ENCODE results near the gene PREX1. TPM values are rescaled to one million over a fixed set of nuclear protein-coding genes. Genes with fewer than 3 reads are reported as not detected.

The PREX1 gene
- total RNA-seq, 1 donor from 2014 or later, result 68.2 TPM

DNA sequence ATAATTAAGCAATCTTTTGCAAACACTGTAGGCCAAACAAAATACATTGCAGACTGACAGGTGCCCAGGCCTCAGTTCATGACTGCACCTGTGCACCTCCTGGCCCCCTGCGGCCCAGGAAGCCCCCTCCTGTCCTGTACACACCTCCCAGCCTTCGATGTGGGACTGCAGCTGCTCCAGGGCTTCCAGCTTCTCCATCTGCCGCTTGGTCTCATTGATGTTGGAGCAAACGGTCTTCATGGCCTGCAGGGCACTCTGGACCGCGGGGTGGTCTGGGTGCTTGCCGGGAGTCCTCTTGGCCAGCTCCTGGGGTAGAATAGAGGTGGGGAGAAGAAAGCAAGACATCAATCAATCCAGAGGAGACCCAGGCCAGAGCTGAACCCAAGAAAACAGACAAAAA lies 119.7 kb downstream of the PREX1 start:
- H3K27ac Mint-ChIP-seq, result peak overlapping the region; percentile 34
- peaks cover 48% of the 10 kb centered on the region for H3K36me3 Mint-ChIP-seq (ENCODE audit: low read depth)
- H3K9me3 Mint-ChIP-seq, result no peaks in the 10 kb centered on the region
- peaks cover 48% of the 10 kb centered on the region for H3K4me1 Mint-ChIP-seq (ENCODE audit: low read depth)
- no peak overlapping the region for H3K4me3 Mint-ChIP-seq
- no peaks in the 10 kb centered on the region for H3K27me3 Mint-ChIP-seq (ENCODE audit: insufficient read depth)
- no peak for DNase-seq (ENCODE audit: low spot score)
- intact Hi-C loops (cut with micrococcal nuclease), result no loop called here

DNA sequence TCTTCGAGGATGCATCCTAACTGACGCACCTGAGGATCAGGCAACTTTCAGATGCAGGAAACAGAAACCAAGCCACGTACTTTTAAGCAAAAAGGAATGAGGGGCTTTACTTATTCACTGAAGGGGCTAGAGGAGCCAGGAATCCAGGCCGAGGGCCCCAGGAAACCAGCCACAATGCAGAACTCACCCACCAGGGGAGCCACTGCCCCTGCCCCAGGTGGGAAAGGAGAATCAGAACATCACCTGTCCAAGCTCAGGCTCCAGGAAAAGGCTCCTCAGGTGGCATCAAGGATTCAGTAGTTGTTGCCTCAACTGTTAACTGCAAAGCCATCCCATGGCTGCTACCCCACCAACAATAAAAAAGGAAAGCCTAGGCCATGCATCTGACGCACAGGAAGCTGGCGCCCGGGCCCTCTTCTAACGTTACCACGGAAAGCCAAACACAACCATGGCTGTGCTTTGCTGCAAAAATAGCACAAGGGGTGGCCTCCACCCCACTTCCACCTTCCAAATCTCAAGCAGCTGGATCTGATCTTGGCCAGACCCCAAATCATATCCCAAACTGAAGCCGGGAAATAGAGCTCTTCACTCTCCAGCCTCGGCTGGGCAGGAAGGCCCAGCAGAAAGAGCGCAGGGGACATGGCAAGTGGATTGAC lies 121.0 kb downstream of the PREX1 start:
- Mint-ChIP-seq H3K4me3 (peak overlapping the region; percentile 22), H3K27ac (peak overlapping the region; percentile 24), H3K36me3 (ENCODE audit: low read depth) (peaks cover 47% of the 10 kb centered on the region), H3K4me1 (ENCODE audit: low read depth) (peaks cover 41% of the 10 kb centered on the region), H3K27me3 (ENCODE audit: insufficient read depth) (no peaks in the 10 kb centered on the region), H3K9me3 (no peaks in the 10 kb centered on the region)
- intact Hi-C loops (cut with micrococcal nuclease), result no loop called here
- no peak for DNase-seq (ENCODE audit: low spot score)

DNA sequence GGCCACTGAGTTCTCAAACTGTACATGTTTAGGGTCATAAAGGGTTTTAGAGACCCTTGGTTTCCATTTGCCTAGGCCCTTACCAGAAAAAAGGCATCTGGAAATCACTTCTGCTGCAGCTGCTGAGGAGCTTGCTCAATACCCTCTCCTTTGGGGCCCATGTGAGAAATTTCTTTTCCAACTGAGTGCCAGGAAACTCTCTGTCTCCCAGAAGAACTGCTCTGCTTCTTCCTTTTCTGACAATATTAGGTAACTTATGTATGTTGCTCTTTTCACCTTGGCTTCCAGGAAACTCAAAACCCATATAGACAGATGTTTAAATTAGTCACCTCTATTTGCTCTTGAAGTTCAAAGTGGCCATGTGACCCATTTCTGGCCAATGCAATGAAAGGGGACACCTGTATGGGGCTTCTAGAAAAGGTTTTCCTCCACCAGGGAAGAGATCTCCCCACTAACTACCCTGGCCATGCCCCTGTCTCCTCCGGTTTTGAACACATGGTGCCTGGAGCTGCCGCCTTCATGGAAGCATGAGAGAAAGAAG lies 121.6 kb downstream of the PREX1 start:
- DNase-seq (ENCODE audit: low spot score), result no peak
- Mint-ChIP-seq H3K9me3 (no peaks in the 10 kb centered on the region), H3K27ac (peak overlapping the region; percentile 24), H3K27me3 (ENCODE audit: insufficient read depth) (no peaks in the 10 kb centered on the region), H3K4me1 (ENCODE audit: low read depth) (peaks cover 46% of the 10 kb centered on the region), H3K4me3 (no peak overlapping the region), H3K36me3 (ENCODE audit: low read depth) (peaks cover 51% of the 10 kb centered on the region)
- intact Hi-C loops (cut with micrococcal nuclease), result no loop called here

DNA sequence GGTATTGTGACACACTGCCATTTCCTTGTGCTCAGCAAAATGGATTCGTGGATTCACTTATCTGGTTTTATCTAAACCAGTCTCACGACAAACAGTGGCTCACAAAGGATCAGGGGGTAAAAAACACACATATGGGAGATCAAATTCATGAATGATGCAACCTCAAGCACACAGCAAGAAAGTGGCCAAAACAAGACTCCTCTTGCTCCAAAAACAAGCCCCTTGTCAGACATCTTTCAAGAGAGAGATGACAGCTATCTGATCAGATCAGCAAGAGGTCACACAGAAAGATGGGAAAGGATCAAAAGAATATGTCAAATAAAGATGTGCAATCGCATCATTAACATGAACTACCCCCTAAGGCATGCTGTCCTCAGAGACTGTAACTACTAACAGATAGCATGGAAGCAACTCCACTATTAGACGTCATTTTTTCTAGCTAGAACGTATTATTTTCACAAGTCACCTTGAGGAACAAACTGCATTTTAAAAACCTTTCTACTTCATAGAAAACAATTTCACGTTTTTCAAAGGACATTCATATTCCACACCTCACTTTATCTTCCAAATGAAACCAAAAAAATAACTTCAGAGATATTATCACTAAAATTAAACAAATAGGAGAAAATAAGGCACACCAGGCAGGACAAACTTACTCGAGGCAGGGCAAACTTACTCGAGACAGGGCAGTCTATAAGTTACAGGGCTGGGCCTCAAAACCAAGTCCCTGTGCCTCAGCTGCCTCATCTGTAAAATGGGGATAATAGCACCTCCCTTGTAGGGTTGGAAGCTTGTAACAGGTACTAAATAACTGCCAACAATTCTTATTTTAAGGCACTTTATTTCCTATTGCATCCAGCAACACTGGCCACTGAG lies 122.3 kb downstream of the PREX1 start:
- Mint-ChIP-seq H3K27me3 (ENCODE audit: insufficient read depth) (no peaks in the 10 kb centered on the region), H3K4me1 (ENCODE audit: low read depth) (peaks cover 46% of the 10 kb centered on the region), H3K36me3 (ENCODE audit: low read depth) (peaks cover 54% of the 10 kb centered on the region), H3K9me3 (no peaks in the 10 kb centered on the region), H3K27ac (peak overlapping the region; percentile 73), H3K4me3 (no peak overlapping the region)
- DNase-seq (ENCODE audit: low spot score), result no peak
- intact Hi-C loops (cut with micrococcal nuclease), result no loop called here

GRCh38 chr20:48704761-48705160 lies 123.0 kb downstream of the PREX1 start:
- intact Hi-C loops (cut with micrococcal nuclease), result no loop called here
- DNase-seq (ENCODE audit: low spot score), result no peak
- Mint-ChIP-seq H3K9me3 (no peaks in the 10 kb centered on the region), H3K27me3 (ENCODE audit: insufficient read depth) (no peaks in the 10 kb centered on the region), H3K4me3 (no peak overlapping the region), H3K4me1 (ENCODE audit: low read depth) (peaks cover 47% of the 10 kb centered on the region), H3K36me3 (ENCODE audit: low read depth) (peaks cover 57% of the 10 kb centered on the region), H3K27ac (no peak overlapping the region)

DNA sequence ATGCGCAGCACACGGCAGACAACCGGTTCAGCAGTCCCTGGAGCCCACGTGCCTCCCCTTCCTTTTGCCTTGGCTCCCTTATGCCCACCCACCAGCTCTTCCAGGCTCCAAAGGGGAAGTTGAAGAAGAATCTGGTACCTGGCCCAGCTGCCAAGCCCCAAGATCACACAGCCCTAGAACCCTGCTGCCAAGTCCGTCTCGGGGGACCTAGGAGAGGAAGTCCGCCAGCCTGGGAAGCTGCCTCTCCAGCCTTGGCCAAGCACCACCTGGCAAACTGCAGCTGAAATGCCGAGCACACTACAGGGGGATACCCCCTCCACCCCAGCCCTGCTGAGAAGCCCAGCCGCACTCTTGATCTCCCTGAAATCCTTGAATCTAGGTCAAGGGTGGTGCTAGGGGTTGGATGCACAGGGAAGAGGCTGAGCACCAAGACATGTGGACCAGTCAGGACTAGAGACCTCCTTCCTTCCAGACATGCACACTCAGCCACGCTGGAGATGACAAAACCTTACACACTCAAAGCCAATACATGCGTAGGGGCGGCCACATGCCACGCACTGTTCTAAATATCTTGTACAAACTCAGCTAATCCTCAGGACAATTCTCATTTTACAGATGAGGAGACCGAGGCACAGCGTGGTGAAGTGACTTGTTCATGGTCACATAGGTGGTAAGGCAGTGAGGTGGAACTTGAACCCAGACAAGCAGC lies 124.1 kb downstream of the PREX1 start:
- Mint-ChIP-seq H3K4me3 (no peak overlapping the region), H3K4me1 (ENCODE audit: low read depth) (peaks cover 53% of the 10 kb centered on the region), H3K9me3 (no peaks in the 10 kb centered on the region), H3K36me3 (ENCODE audit: low read depth) (peaks cover 64% of the 10 kb centered on the region), H3K27ac (peak overlapping the region; percentile 47), H3K27me3 (ENCODE audit: insufficient read depth) (no peaks in the 10 kb centered on the region)
- intact Hi-C loops (cut with micrococcal nuclease), result no loop called here
- DNase-seq (ENCODE audit: low spot score), result no peak

DNA sequence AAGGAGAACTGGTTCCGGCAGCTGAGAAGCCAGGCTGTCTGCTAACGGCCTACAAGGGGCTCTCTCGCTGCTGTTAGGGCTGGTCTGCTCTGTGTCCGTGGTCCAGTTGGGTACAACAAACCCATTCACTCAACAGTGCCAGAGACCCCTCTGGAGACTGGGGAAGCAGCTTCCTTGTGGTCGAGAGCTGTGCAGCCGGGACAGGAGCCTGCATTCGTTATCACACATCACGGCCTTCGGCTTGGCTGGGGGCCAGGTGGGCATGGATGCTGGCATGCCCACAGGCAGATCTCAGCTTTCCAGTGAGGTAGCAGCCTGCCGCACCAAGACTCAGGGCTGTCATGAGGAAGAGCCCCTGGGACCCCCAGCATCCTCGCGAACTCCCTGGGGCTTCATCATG lies 124.7 kb downstream of the PREX1 start:
- Mint-ChIP-seq H3K27me3 (ENCODE audit: insufficient read depth) (no peaks in the 10 kb centered on the region), H3K4me3 (no peak overlapping the region), H3K27ac (no peak overlapping the region), H3K9me3 (no peaks in the 10 kb centered on the region), H3K36me3 (ENCODE audit: low read depth) (peaks cover 64% of the 10 kb centered on the region), H3K4me1 (ENCODE audit: low read depth) (peaks cover 53% of the 10 kb centered on the region)
- no peak for DNase-seq (ENCODE audit: low spot score)
- intact Hi-C loops (cut with micrococcal nuclease), result no loop called here

DNA sequence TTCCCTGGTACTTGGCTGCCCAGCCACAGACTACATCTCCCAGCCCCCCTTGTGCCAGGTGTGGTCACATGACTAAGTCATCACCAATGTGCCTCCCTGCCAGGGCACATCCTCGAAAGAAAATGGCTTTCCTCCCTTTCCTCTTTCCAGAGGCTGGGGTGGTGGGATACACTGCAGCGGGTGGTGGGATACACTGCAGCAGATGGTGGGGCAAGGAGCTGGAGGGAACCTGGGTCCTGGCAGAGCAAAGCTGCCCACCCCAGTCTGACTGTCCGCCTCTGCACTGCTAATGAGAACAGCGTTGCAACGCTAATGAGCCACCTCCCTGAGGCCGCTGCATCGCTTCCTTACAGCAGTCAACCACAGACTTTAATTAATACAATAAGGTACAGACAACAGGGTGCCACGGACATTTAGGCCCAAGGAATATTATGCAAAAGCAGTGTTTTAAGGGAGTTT lies 125.3 kb downstream of the PREX1 start:
- Mint-ChIP-seq H3K27me3 (ENCODE audit: insufficient read depth) (no peaks in the 10 kb centered on the region), H3K27ac (no peak overlapping the region), H3K36me3 (ENCODE audit: low read depth) (peaks cover 64% of the 10 kb centered on the region), H3K9me3 (no peaks in the 10 kb centered on the region), H3K4me3 (no peak overlapping the region), H3K4me1 (ENCODE audit: low read depth) (peaks cover 50% of the 10 kb centered on the region)
- DNase-seq (ENCODE audit: low spot score), result no peak
- intact Hi-C loops (cut with micrococcal nuclease), result no loop called here

GRCh38 chr20:48701702-48702101 lies 126.1 kb downstream of the PREX1 start:
- DNase-seq (ENCODE audit: low spot score), result no peak
- no peak overlapping the region for H3K4me3 Mint-ChIP-seq
- intact Hi-C loops (cut with micrococcal nuclease), result no loop called here
- no peaks in the 10 kb centered on the region for H3K9me3 Mint-ChIP-seq
- H3K4me1 Mint-ChIP-seq (ENCODE audit: low read depth), result peaks cover 42% of the 10 kb centered on the region
- peaks cover 62% of the 10 kb centered on the region for H3K36me3 Mint-ChIP-seq (ENCODE audit: low read depth)
- peak overlapping the region; percentile 52 for H3K27ac Mint-ChIP-seq
- H3K27me3 Mint-ChIP-seq (ENCODE audit: insufficient read depth), result no peaks in the 10 kb centered on the region

GRCh38 chr20:48698507-48699267 lies 129.1 kb downstream of the PREX1 start:
- peaks cover 58% of the 10 kb centered on the region for H3K36me3 Mint-ChIP-seq (ENCODE audit: low read depth)
- intact Hi-C loops (cut with micrococcal nuclease), result no loop called here
- H3K4me3 Mint-ChIP-seq, result no peak overlapping the region
- peaks cover 24% of the 10 kb centered on the region for H3K4me1 Mint-ChIP-seq (ENCODE audit: low read depth)
- no peak overlapping the region for H3K27ac Mint-ChIP-seq
- no peaks in the 10 kb centered on the region for H3K27me3 Mint-ChIP-seq (ENCODE audit: insufficient read depth)
- no peak for DNase-seq (ENCODE audit: low spot score)
- H3K9me3 Mint-ChIP-seq, result no peaks in the 10 kb centered on the region

DNA sequence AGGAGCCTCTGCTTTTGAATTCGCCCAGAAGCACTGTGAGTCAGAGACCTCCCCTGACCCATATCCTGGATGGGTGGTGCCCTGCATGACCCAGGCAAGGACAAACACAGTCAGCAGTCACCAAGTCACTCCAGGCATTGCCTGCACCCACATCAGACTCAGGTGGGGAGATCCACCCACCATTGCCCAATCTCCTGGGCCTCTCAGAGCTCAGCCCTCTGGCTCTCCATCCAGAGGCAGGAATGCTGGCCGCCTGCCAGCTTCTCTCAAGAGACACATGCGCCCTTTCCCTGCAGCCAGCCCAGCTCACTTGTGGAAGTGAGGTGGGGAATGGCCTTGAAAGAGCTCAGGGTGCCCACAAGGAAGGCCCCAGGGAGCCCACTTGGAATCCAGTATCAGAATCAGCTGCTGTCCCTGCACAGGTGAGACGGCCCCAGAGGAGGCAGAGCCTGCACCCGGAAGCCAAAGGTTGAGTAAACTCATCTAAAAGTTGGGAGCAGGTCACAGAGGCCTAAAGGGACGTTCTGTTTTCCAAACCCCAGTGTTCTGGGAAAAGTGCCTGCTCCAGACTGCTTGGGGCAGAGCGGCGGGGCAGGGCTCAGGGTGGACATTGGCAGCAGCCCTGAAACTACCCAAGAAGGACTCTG lies 129.8 kb downstream of the PREX1 start:
- no peaks in the 10 kb centered on the region for H3K9me3 Mint-ChIP-seq
- H3K4me3 Mint-ChIP-seq, result no peak overlapping the region
- no peaks in the 10 kb centered on the region for H3K27me3 Mint-ChIP-seq (ENCODE audit: insufficient read depth)
- H3K36me3 Mint-ChIP-seq (ENCODE audit: low read depth), result peaks cover 59% of the 10 kb centered on the region
- no peak for DNase-seq (ENCODE audit: low spot score)
- intact Hi-C loops (cut with micrococcal nuclease), result no loop called here
- no peak overlapping the region for H3K27ac Mint-ChIP-seq
- peaks cover 24% of the 10 kb centered on the region for H3K4me1 Mint-ChIP-seq (ENCODE audit: low read depth)

- H3K27ac Mint-ChIP-seq, result no peak overlapping the region
- peaks cover 24% of the 10 kb centered on the region for H3K4me1 Mint-ChIP-seq (ENCODE audit: low read depth)
- intact Hi-C loops (cut with micrococcal nuclease), result no loop called here
- no peaks in the 10 kb centered on the region for H3K9me3 Mint-ChIP-seq
- no peak for DNase-seq (ENCODE audit: low spot score)
- H3K36me3 Mint-ChIP-seq (ENCODE audit: low read depth), result peaks cover 55% of the 10 kb centered on the region
- H3K27me3 Mint-ChIP-seq (ENCODE audit: insufficient read depth), result no peaks in the 10 kb centered on the region
- H3K4me3 Mint-ChIP-seq, result no peak overlapping the region
Observed at GRCh38 chr20:48696671-48697070, 131.1 kb downstream of the PREX1 start.
